ENCODE results near the gene IL24. TPM values are rescaled to one million over a fixed set of nuclear protein-coding genes. Genes with fewer than 3 reads are reported as not detected.

Gene IL24
- total and polyA plus RNA-seq, 8 donors: not detected

- no peak for TF ChIP-seq CTCF (IDR thresholded peaks at IDR 0.05)
- H3K4me3 ChIP-seq: no peak overlapping the region
- H3K27me3 ChIP-seq: peaks cover 0 to 3% (median 0%) of the 10 kb centered on the region in 4 donors
- no peaks in the 10 kb centered on the region for H3K9me3 ChIP-seq
- intact Hi-C loops (cut with DNase I): no loop called here
- no peak for FAIRE-seq
- no peaks in the 10 kb centered on the region for H3K36me3 ChIP-seq
- ATAC-seq: no peak
- DNase-seq: no peak
- peaks cover 0 to 14% (median 0%) of the 10 kb centered on the region in 3 donors for H3K4me1 ChIP-seq
- no peak overlapping the region for H3K27ac ChIP-seq
- 38 to 44% methylated on average over 1 of the region's 1 CpG for WGBS, 2 donors
Observed at GRCh38 chr1:206891412-206891811, 5.8 kb upstream of the IL24 start.

- no peak for DNase-seq
- Histone ChIP-seq H3K4me1 (peaks cover 0 to 14% (median 0%) of the 10 kb centered on the region in 3 donors), H3K4me3 (no peak overlapping the region), H3K9me3 (no peaks in the 10 kb centered on the region), H3K27ac (no peak overlapping the region), H3K36me3 (no peaks in the 10 kb centered on the region), H3K27me3 (peaks cover 0 to 3% (median 0%) of the 10 kb centered on the region in 4 donors)
- no peak for FAIRE-seq
- intact Hi-C loops (cut with DNase I): no loop called here
- WGBS, 2 donors: 65 to 72% methylated on average over 3 of the region's 3 CpGs
- no peak for ATAC-seq
- no peak for TF ChIP-seq CTCF (IDR thresholded peaks at IDR 0.05)
Observed at GRCh38 chr1:206892351-206892984, 4.8 kb upstream of the IL24 start.

- Histone ChIP-seq H3K27ac (no peak overlapping the region), H3K4me3 (no peak overlapping the region), H3K36me3 (no peaks in the 10 kb centered on the region), H3K4me1 (peaks cover 0 to 14% (median 0%) of the 10 kb centered on the region in 3 donors), H3K9me3 (no peaks in the 10 kb centered on the region), H3K27me3 (peaks cover 0 to 3% (median 0%) of the 10 kb centered on the region in 4 donors)
- TF ChIP-seq CTCF (IDR thresholded peaks at IDR 0.05): no peak
- WGBS, 2 donors: 52 to 56% methylated on average over 2 of the region's 2 CpGs
- no peak for FAIRE-seq
- DNase-seq: no peak
- intact Hi-C loops (cut with DNase I): no loop called here
- ATAC-seq: no peak
Observed at GRCh38 chr1:206893380-206893779, 3.9 kb upstream of the IL24 start.

- no peak for FAIRE-seq
Observed at GRCh38 chr1:206895325-206895724, 1.9 kb upstream of the IL24 start.

More at GRCh38 chr1:206895325-206895724, 1.9 kb upstream of the IL24 start:
- no peak for DNase-seq
- no peaks in the 10 kb centered on the region for H3K27me3 ChIP-seq
- no peak overlapping the region for H3K4me3 ChIP-seq
- ATAC-seq: peak in 2 of 4 donors; percentile 26 to 46
- no peaks in the 10 kb centered on the region for H3K36me3 ChIP-seq
- WGBS, 2 donors: 55 to 58% methylated on average over 3 of the region's 3 CpGs
- TF ChIP-seq CTCF (IDR thresholded peaks at IDR 0.05): no peak
- no peaks in the 10 kb centered on the region for H3K9me3 ChIP-seq
- intact Hi-C loops (cut with DNase I): no loop called here
- peaks cover 0 to 13% (median 0%) of the 10 kb centered on the region in 3 donors for H3K4me1 ChIP-seq
- H3K27ac ChIP-seq: no peak overlapping the region

Data from pancreas (tissue), 10 donors.